NCI-H146 (cell line): ENCODE data around the gene C16orf86.

Source experiments
- DNase-seq: peaks from one replicate; lab custom pipeline; 2025; lab: John Stamatoyannopoulos, UW

The C16orf86 gene

GRCh38 chr16:67666559-67667452 is at the start of gene C16orf86, which contains the start of gene ENKD1:
Gene C16orf86 (plus strand): TSS chr16:67666814. CDS start chr16:67666971, 157 bp downstream.
Gene ENKD1 (minus strand): TSS chr16:67666750. CDS start chr16:67666442, 308 bp downstream.
- peak; percentile 80 for DNase-seq

GRCh38 chr16:67628216-67628615 is 38.4 kb upstream of the C16orf86 start:
- DNase-seq, result no peak

- no peak for DNase-seq
Observed at GRCh38 chr16:67632415-67633172, 34.0 kb upstream of the C16orf86 start.

GRCh38 chr16:67636713-67637112 is 29.9 kb upstream of the C16orf86 start:
- DNase-seq, result no peak

GRCh38 chr16:67637625-67638024 is 29.0 kb upstream of the C16orf86 start:
- no peak for DNase-seq

- DNase-seq, result no peak
Observed at GRCh38 chr16:67641779-67642708, 24.6 kb upstream of the C16orf86 start.

GRCh38 chr16:67644038-67644437 is 22.6 kb upstream of the C16orf86 start:
- no peak for DNase-seq

GRCh38 chr16:67645397-67646121 is 21.1 kb upstream of the C16orf86 start:
- DNase-seq, result no peak

- no peak for DNase-seq
Observed at GRCh38 chr16:67647111-67647651, 19.4 kb upstream of the C16orf86 start.

GRCh38 chr16:67647681-67648080 is 18.9 kb upstream of the C16orf86 start:
- DNase-seq, result no peak

GRCh38 chr16:67648088-67648763 is 18.4 kb upstream of the C16orf86 start:
- DNase-seq, result no peak

- no peak for DNase-seq
Observed at GRCh38 chr16:67648764-67649407, 17.7 kb upstream of the C16orf86 start.

GRCh38 chr16:67649494-67649931 is 17.1 kb upstream of the C16orf86 start:
- DNase-seq, result no peak

- DNase-seq, result no peak
Observed at GRCh38 chr16:67650023-67650422, 16.6 kb upstream of the C16orf86 start.

- DNase-seq, result no peak
Observed at GRCh38 chr16:67651039-67651438, 15.6 kb upstream of the C16orf86 start.

GRCh38 chr16:67651847-67652246 is 14.8 kb upstream of the C16orf86 start:
- DNase-seq, result no peak

GRCh38 chr16:67652578-67653127 is 14.0 kb upstream of the C16orf86 start:
- peak; percentile 30 for DNase-seq

GRCh38 chr16:67653128-67653788 is 13.4 kb upstream of the C16orf86 start:
- peak; percentile 30 for DNase-seq
